Parathyroid adenoma (tissue), 2 donors: ENCODE measurements around the gene CLTRN.

Experiments used
- H2AFZ ChIP-seq: fragments of 300-600 bp; sonication (generic); one replicate; pipeline ENCODE4 v1.7.0; 2017; ENCODE audit warnings: antibody characterized with exemption, mild to moderate bottlenecking
- H3K27ac ChIP-seq: fragments of 300-600 bp; sonication (generic); one replicate; pipeline ENCODE4 v1.7.0; 2017
- H3K27me3 ChIP-seq: fragments of 300-600 bp; sonication (generic); one replicate; pipeline ENCODE4 v1.7.0; 2017; ENCODE audit warnings: low read length; ENCODE audit not compliant: control insufficient read depth, insufficient read depth
- H3K36me3 ChIP-seq: fragments of 300-600 bp; sonication (generic); one replicate; pipeline ENCODE4 v1.7.0; 2017; ENCODE audit warnings: low read length; ENCODE audit not compliant: control insufficient read depth, insufficient read depth
- H3K4me1 ChIP-seq: fragments of 300-600 bp; sonication (generic); one replicate; pipeline ENCODE4 v1.7.0; 2017; ENCODE audit warnings: control low read depth
- H3K4me2 ChIP-seq: fragments of 300-600 bp; sonication (generic); one replicate; pipeline ENCODE4 v1.7.0; 2017; ENCODE audit warnings: low read length
- H3K4me3 ChIP-seq: fragments of 300-600 bp; sonication (generic); one replicate; pipeline ENCODE4 v1.7.0; 2017; ENCODE audit warnings: low read depth, low read length
- H3K79me2 ChIP-seq: fragments of 300-600 bp; sonication (generic); one replicate; pipeline ENCODE4 v1.7.0; 2017; ENCODE audit warnings: control low read depth
- H3K9ac ChIP-seq: fragments of 300-600 bp; sonication (generic); one replicate; pipeline ENCODE4 v1.7.0; 2017; ENCODE audit warnings: mild to moderate bottlenecking
- H3K9me3 ChIP-seq: fragments of 300-600 bp; sonication (generic); one replicate; pipeline ENCODE4 v1.7.0; 2017; ENCODE audit warnings: low read length; ENCODE audit not compliant: control insufficient read depth
- TF ChIP-seq, protein P1 (sequence below): fragments of 300-600 bp; sonication (generic); IDR thresholded peaks from one replicate; pipeline ENCODE4 v1.7.0; 2017; ENCODE audit warnings: antibody characterized with exemption, mild to moderate bottlenecking
- donor health status: primary hyperparathyroidism.

CLTRN gene

GRCh38 chrX:15644560-15644872 lies 20.1 kb downstream of the CLTRN start:
- Histone ChIP-seq H3K9me3 (no peaks in the 10 kb centered on the region), H3K4me2 (no peak overlapping the region), H3K79me2 (no peaks in the 10 kb centered on the region), H3K27me3 (no peaks in the 10 kb centered on the region), H3K4me3 (no peak overlapping the region), H3K4me1 (no peaks in the 10 kb centered on the region), H3K36me3 (no peaks in the 10 kb centered on the region), H3K27ac (no peak overlapping the region), H2AFZ (no peak overlapping the region), H3K9ac (no peak overlapping the region)
- TF ChIP-seq, protein P1, sequence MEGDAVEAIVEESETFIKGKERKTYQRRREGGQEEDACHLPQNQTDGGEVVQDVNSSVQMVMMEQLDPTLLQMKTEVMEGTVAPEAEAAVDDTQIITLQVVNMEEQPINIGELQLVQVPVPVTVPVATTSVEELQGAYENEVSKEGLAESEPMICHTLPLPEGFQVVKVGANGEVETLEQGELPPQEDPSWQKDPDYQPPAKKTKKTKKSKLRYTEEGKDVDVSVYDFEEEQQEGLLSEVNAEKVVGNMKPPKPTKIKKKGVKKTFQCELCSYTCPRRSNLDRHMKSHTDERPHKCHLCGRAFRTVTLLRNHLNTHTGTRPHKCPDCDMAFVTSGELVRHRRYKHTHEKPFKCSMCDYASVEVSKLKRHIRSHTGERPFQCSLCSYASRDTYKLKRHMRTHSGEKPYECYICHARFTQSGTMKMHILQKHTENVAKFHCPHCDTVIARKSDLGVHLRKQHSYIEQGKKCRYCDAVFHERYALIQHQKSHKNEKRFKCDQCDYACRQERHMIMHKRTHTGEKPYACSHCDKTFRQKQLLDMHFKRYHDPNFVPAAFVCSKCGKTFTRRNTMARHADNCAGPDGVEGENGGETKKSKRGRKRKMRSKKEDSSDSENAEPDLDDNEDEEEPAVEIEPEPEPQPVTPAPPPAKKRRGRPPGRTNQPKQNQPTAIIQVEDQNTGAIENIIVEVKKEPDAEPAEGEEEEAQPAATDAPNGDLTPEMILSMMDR = no peak

- Histone ChIP-seq H3K79me2 (no peaks in the 10 kb centered on the region), H3K4me3 (no peak overlapping the region), H3K9ac (no peak overlapping the region), H3K4me1 (no peaks in the 10 kb centered on the region), H3K27me3 (no peaks in the 10 kb centered on the region), H3K4me2 (no peak overlapping the region), H3K36me3 (no peaks in the 10 kb centered on the region), H3K9me3 (no peaks in the 10 kb centered on the region), H3K27ac (no peak overlapping the region), H2AFZ (no peak overlapping the region)
- TF ChIP-seq, protein P1 = no peak
These were observed 20.6 kb downstream of the CLTRN start for GRCh38 chrX:15643786-15644559.

DNA sequence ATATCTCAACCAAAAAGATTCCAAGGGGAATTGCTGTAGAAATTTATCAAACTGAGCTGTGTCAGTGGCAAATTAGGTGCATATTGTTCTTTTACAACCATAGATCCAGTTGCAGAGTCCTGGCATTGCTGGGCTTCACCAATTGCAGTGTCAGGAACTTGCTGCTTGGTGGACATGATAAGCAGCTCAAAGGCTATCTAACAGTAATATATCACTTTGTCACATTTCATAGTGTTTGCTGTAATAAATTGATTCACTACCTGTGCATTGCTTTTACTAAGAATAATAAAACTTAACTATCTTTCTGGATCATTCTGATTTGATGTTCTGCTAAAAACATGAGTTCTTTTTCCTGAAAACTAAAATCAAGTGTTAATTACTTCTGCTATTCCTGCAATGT lies 33.0 kb downstream of the CLTRN start:
- Histone ChIP-seq H3K79me2 (no peaks in the 10 kb centered on the region), H3K27me3 (no peaks in the 10 kb centered on the region), H3K36me3 (no peaks in the 10 kb centered on the region), H3K4me3 (no peak overlapping the region), H3K4me2 (no peak overlapping the region), H3K4me1 (no peaks in the 10 kb centered on the region), H2AFZ (no peak overlapping the region), H3K9ac (no peak overlapping the region), H3K27ac (no peak overlapping the region), H3K9me3 (no peaks in the 10 kb centered on the region)
- TF ChIP-seq, protein P1 = no peak

- no peaks in the 10 kb centered on the region for H3K36me3 ChIP-seq
- no peak overlapping the region for H3K27ac ChIP-seq
- no peaks in the 10 kb centered on the region for H3K4me1 ChIP-seq
- H3K9me3 ChIP-seq = no peaks in the 10 kb centered on the region
- no peaks in the 10 kb centered on the region for H3K79me2 ChIP-seq
- no peak overlapping the region for H3K9ac ChIP-seq
- no peak overlapping the region for H3K4me2 ChIP-seq
- no peak overlapping the region for H3K4me3 ChIP-seq
- TF ChIP-seq, protein P1 = no peak
- H2AFZ ChIP-seq = no peak overlapping the region
- H3K27me3 ChIP-seq = no peaks in the 10 kb centered on the region
These were observed 41.6 kb downstream of the CLTRN start for GRCh38 chrX:15623054-15623453.
